Ishikawa (cell line): ENCODE results near the gene KRTAP4-4.

Experiments used
- CREB1 ChIP-seq: IDR thresholded peaks from 2 replicates; pipeline ENCODE4 v1.6.1; 2012; ENCODE audit warnings: low read depth
- EGR1 ChIP-seq: IDR thresholded peaks from 2 replicates; pipeline ENCODE4 v1.6.1; 2012
- EP300 ChIP-seq: IDR thresholded peaks from 2 replicates; pipeline ENCODE4 v1.6.1; 2012; ENCODE audit warnings: borderline replicate concordance
- FOXM1 ChIP-seq: IDR thresholded peaks from 2 replicates; pipeline ENCODE4 v1.6.1; 2012; ENCODE audit warnings: low read depth, borderline replicate concordance
- MAX ChIP-seq: IDR thresholded peaks from 2 replicates; pipeline ENCODE4 v1.6.1; 2012
- RAD21 ChIP-seq: IDR thresholded peaks from 2 replicates; pipeline ENCODE4 v1.6.1; 2012; ENCODE audit warnings: low read depth
- REST ChIP-seq: IDR thresholded peaks from 2 replicates; pipeline ENCODE4 v1.6.1; 2012; ENCODE audit warnings: low read depth, mild to moderate bottlenecking
- TAF1 ChIP-seq: IDR thresholded peaks from 2 replicates; pipeline ENCODE4 v1.6.1; 2012; ENCODE audit warnings: low read depth, mild to moderate bottlenecking
- YY1 ChIP-seq: IDR thresholded peaks from 2 replicates; pipeline ENCODE4 v1.6.1; 2012; ENCODE audit warnings: low read depth

- TF ChIP-seq MAX (no peak), REST (no peak), YY1 (no peak), EP300 (no peak), FOXM1 (no peak), RAD21 (no peak), CREB1 (no peak), TAF1 (no peak), EGR1 (no peak)
Measured at GRCh38 chr17:41168121-41168520, 7.6 kb upstream of the KRTAP4-4 start, which contains the start of gene KRTAP4-3.
